ENCODE measurements around the gene RANBP17.

RANBP17 gene

GRCh38 chr5:171317230-171317629 lies 455.4 kb downstream of the RANBP17 start:
- DNase-seq (ENCODE audit: insufficient read length, low spot score) (no peak), FAIRE-seq (no peak)
- no peak for TF ChIP-seq CTCF (IDR thresholded peaks at IDR 0.05; ENCODE audit: insufficient read depth, missing control alignments)

GRCh38 chr5:171318026-171318425 lies 456.2 kb downstream of the RANBP17 start:
- DNase-seq (ENCODE audit: insufficient read length, low spot score) (no peak), FAIRE-seq (no peak)
- TF ChIP-seq CTCF (IDR thresholded peaks at IDR 0.05; ENCODE audit: insufficient read depth, missing control alignments): no peak

- TF ChIP-seq CTCF (IDR thresholded peaks at IDR 0.05; ENCODE audit: insufficient read depth, missing control alignments): no peak
- FAIRE-seq: no peak
- no peak for DNase-seq (ENCODE audit: insufficient read length, low spot score)
Observed at GRCh38 chr5:171321447-171321846, 459.6 kb downstream of the RANBP17 start.

- FAIRE-seq (no peak), DNase-seq (ENCODE audit: insufficient read length, low spot score) (no peak)
- no peak for TF ChIP-seq CTCF (IDR thresholded peaks at IDR 0.05; ENCODE audit: insufficient read depth, missing control alignments)
Observed at GRCh38 chr5:171322527-171322926, 460.7 kb downstream of the RANBP17 start.

GRCh38 chr5:171323007-171323406 lies 461.2 kb downstream of the RANBP17 start:
- FAIRE-seq (no peak), DNase-seq (ENCODE audit: insufficient read length, low spot score) (no peak)
- no peak for TF ChIP-seq CTCF (IDR thresholded peaks at IDR 0.05; ENCODE audit: insufficient read depth, missing control alignments)

GRCh38 chr5:171323806-171324632 lies 462.2 kb downstream of the RANBP17 start:
- DNase-seq (ENCODE audit: insufficient read length, low spot score): no peak
- no peak for FAIRE-seq
- no peak for TF ChIP-seq CTCF (IDR thresholded peaks at IDR 0.05; ENCODE audit: insufficient read depth, missing control alignments)

- DNase-seq (ENCODE audit: insufficient read length, low spot score) (no peak), FAIRE-seq (no peak)
- no peak for TF ChIP-seq CTCF (IDR thresholded peaks at IDR 0.05; ENCODE audit: insufficient read depth, missing control alignments)
Observed at GRCh38 chr5:171330021-171330420, 468.2 kb downstream of the RANBP17 start.
